ENCODE measurements around the gene ANGEL1.

- TF ChIP-seq CTCF (IDR thresholded peaks at IDR 0.05; ENCODE audit: borderline replicate concordance, extremely low read depth, low read length, poor library complexity, severe bottlenecking) = no peak
- no peak for TF ChIP-seq EZH2 (IDR thresholded peaks at IDR 0.05; ENCODE audit: borderline replicate concordance, low read depth, low read length, severe bottlenecking)
Observed at GRCh38 chr14:76763096-76764041, 49.3 kb downstream of the ANGEL1 start.

All from DND-41 (cell line).